Activated CD4-positive, alpha-beta T cell treated with anti-CD3 and anti-CD28 coated beads for 36 hours (primary cell): ENCODE data around the gene NFATC1. TPM values are rescaled to one million over a fixed set of nuclear protein-coding genes. Genes with fewer than 3 reads are reported as not detected.

Experiments
- ATAC-seq: fragments of 200-7000 bp; cut with Tn5 transposase; one replicate; pipeline ENCODE4 v1.10.0; 2021; ENCODE audit warnings: mild to moderate bottlenecking, moderate library complexity
- CTCF ChIA-PET: fragments of 350-600 bp; sonication (Branson Sonifier 250); formaldehyde crosslinking; loops from one replicate; lab custom pipeline; 2021; ENCODE audit warnings: antibody characterized with exemption; lab: Charles Lee
- POLR2A ChIA-PET: fragments of 350-600 bp; sonication (Branson Sonifier 250); formaldehyde crosslinking; loops from one replicate; lab custom pipeline; 2021; ENCODE audit warnings: antibody characterized with exemption, inconsistent platforms; lab: Charles Lee
- DNase-seq: peaks from one replicate; pipeline ENCODE4 v3.0.0-alpha.2; 2020
- H3K27ac Mint-ChIP-seq: one replicate; pipeline ENCODE4 v1.8.0; 2021; ENCODE audit warnings: mixed read lengths
- H3K27me3 Mint-ChIP-seq: one replicate; pipeline ENCODE4 v1.8.0; 2021; ENCODE audit warnings: mixed read lengths
- H3K36me3 Mint-ChIP-seq: one replicate; pipeline ENCODE4 v1.8.0; 2021; ENCODE audit warnings: low read depth, mixed read lengths
- H3K4me1 Mint-ChIP-seq: one replicate; pipeline ENCODE4 v1.8.0; 2021; ENCODE audit warnings: mixed read lengths
- H3K4me3 Mint-ChIP-seq: one replicate; pipeline ENCODE4 v1.8.0; 2021; ENCODE audit warnings: mild to moderate bottlenecking, moderate library complexity, mixed read lengths
- H3K9me3 Mint-ChIP-seq: one replicate; pipeline ENCODE4 v1.8.0; 2021; ENCODE audit warnings: low read depth, mixed read lengths
- intact Hi-C, 2 experiments: fragments of 100-400 bp; cut with DNase I in 1 of 2; cut with micrococcal nuclease in 1 of 2; formaldehyde crosslinking; loops; one replicate each; pipeline versions ENCODE4 v1.14.2 to v1.15.1; 2022 to 2024; cut with DNase I, micrococcal nuclease
- total RNA-seq, 2 experiments: library from RNA; stranded (reverse); gene quantifications; one replicate each; pipeline ENCODE4 v1.2.3, GENCODE V29; 2021

Gene NFATC1
- total RNA-seq, 2 experiments from 2014 or later: 96.0 to 104 TPM

GRCh38 chr18:79517341-79517740 lies 121.6 kb downstream of the NFATC1 start:
- ChIA-PET CTCF (interaction anchor here (1.0 to 1.3 kb wide), 4 partner anchors 11 to 139 kb away, joined by 3 to 5 read pairs (median 3); partner anchors contain the start of gene NFATC1), POLR2A (interaction anchor here (0.6 kb wide), 1 partner anchor 10 kb away, joined by 3 read pairs; no protein-coding TSS in a partner anchor)
- Mint-ChIP-seq H3K4me1 (peaks cover 69% of the 10 kb centered on the region), H3K27ac (peak overlapping the region; percentile 98), H3K36me3 (peaks cover 36% of the 10 kb centered on the region), H3K27me3 (no peaks in the 10 kb centered on the region), H3K4me3 (peak overlapping the region; percentile 72), H3K9me3 (no peaks in the 10 kb centered on the region)
- DNase-seq (peak; percentile 81), ATAC-seq (peak; percentile 45)
- intact Hi-C loops: no loop called here

GRCh38 chr18:79518028-79518682 lies 122.4 kb downstream of the NFATC1 start:
- CTCF ChIA-PET: interaction anchor here (0.7 kb wide), 1 partner anchor 10 kb away, joined by 4 read pairs; no protein-coding TSS in a partner anchor

GRCh38 chr18:79518683-79519128 lies 123.0 kb downstream of the NFATC1 start:
- DNase-seq (peak; percentile 6), ATAC-seq (no peak)
- Mint-ChIP-seq H3K4me3 (no peak overlapping the region), H3K4me1 (peaks cover 80% of the 10 kb centered on the region), H3K9me3 (no peaks in the 10 kb centered on the region), H3K27ac (peak overlapping the region; percentile 98), H3K36me3 (peaks cover 24% of the 10 kb centered on the region), H3K27me3 (no peaks in the 10 kb centered on the region)
- intact Hi-C loops: no loop called here
- POLR2A ChIA-PET: interaction anchor here (0.8 kb wide), 1 partner anchor 162 kb away, joined by 3 read pairs; no protein-coding TSS in a partner anchor
- CTCF ChIA-PET: interaction anchor here (0.7 kb wide), 1 partner anchor 10 kb away, joined by 4 read pairs; no protein-coding TSS in a partner anchor

More at GRCh38 chr18:79518028-79518682, 122.4 kb downstream of the NFATC1 start:
- no peak for ATAC-seq
- POLR2A ChIA-PET: no interaction called here
- Mint-ChIP-seq H3K4me1 (peaks cover 77% of the 10 kb centered on the region), H3K9me3 (no peaks in the 10 kb centered on the region), H3K36me3 (peaks cover 29% of the 10 kb centered on the region), H3K27me3 (no peaks in the 10 kb centered on the region), H3K27ac (peak overlapping the region; percentile 98), H3K4me3 (peak overlapping the region; percentile 72)
- peak; percentile 30 for DNase-seq
- intact Hi-C loops: no loop called here

DNA sequence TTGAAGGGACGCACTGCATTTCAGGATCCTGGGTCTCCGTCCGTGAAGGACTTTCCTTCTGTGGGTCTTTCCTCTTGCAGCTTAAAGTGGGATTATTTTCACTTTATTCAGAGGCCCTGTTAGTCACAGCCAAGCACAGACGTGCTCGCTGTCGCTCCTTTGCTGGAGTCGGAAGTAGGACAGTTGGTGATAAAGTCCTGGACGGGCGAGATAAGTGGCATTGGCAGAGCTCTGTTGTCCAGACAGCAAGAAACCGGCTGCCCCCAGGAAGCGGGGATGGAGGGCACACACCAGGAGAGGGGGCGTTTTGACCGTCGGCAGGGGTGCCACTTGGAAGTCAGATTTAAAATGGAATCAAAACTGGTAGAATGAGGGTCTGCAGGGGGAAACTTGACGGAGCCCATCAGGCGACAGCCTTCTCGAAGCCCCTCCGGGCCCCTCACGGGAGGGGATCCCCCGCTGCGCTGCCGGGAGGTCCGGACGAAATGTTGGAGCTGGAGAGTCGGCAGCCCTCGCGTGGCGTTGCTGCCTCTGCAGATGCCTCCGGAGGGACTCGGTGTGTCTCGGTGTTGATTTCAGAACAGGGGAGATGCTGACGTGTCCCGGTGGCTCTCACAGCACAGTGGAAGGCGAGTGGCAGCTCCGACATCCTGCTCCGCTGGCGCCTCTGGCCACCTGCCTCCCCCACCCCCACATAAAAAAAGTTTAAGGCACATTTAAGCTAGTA lies 124.2 kb downstream of the NFATC1 start:
- POLR2A ChIA-PET: interaction anchor here (0.6 to 1.1 kb wide), 5 partner anchors 16 to 160 kb away, joined by 3 to 5 read pairs (median 3); no protein-coding TSS in a partner anchor
- no peaks in the 10 kb centered on the region for H3K9me3 Mint-ChIP-seq
- peaks cover 19% of the 10 kb centered on the region for H3K36me3 Mint-ChIP-seq
- intact Hi-C loops: loop anchor here in 1 of 2 experiments (5.0 kb wide), 3 partner anchors 442 to 587 kb away; partner anchors contain the start of genes ADNP2, HSBP1L1 and TXNL4A
- CTCF ChIA-PET: interaction anchor here (0.6 to 1.3 kb wide), 5 partner anchors 10 to 27 kb away, joined by 3 to 5 read pairs (median 4); no protein-coding TSS in a partner anchor
- no peaks in the 10 kb centered on the region for H3K27me3 Mint-ChIP-seq
- H3K4me3 Mint-ChIP-seq: peak overlapping the region; percentile 74
- peak overlapping the region; percentile 94 for H3K27ac Mint-ChIP-seq
- peak; percentile 37 for ATAC-seq
- H3K4me1 Mint-ChIP-seq: peaks cover 90% of the 10 kb centered on the region
- peak; percentile 84 for DNase-seq

DNA sequence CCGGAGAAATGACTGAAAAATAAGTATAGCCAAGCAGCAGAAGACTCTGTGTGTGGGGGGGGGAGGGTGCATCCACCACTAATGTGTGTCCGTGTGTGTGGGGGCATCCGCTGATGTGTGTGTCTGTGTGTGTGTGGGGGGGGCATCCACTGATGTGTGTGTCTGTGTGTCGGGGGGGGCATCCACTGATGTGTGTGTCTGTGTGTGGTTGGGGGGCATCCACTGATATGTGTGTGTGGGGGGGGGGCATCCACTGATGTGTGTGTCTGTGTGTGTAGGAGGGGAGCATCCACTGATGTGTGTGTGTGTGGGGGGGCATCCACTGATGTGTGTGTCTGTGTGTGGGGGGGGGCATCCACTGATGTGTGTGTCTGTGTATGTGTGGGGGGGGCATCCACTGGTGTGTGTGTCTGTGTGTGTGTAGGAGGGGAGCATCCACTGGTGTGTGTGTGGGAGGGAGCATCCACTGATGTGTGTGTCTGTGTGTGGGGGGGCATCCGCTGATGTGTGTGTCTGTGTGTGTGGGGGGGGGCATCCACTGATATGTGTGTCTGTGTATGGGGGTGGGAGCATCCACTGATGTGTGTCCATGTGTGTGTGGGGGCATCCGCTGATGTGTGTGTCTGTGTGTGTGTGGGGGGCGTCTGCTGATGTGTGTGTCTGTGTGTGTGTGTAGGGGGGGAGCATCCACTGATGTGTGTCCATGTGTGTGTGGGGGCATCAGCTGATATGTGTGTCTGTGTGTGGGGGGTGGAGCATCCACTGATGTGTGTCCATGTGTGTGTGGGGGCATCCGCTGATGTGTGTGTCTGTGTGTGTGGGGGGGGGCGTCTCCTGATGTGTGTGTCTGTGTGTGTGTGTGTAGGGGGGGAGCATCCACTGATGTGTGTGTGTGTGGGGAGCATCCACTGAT lies 125.0 kb downstream of the NFATC1 start:
- CTCF ChIA-PET: interaction anchor here (0.8 to 1.3 kb wide), 3 partner anchors 9 to 16 kb away, joined by 4 to 5 read pairs (median 4); no protein-coding TSS in a partner anchor

GRCh38 chr18:79521416-79522205 lies 125.9 kb downstream of the NFATC1 start:
- Mint-ChIP-seq H3K27me3 (no peaks in the 10 kb centered on the region), H3K4me1 (peaks cover 91% of the 10 kb centered on the region), H3K9me3 (no peaks in the 10 kb centered on the region), H3K36me3 (peaks cover 19% of the 10 kb centered on the region), H3K27ac (peak overlapping the region; percentile 94), H3K4me3 (peak overlapping the region; percentile 74)
- DNase-seq: peak; percentile 42
- ChIA-PET POLR2A (no interaction called here), CTCF (no interaction called here)
- intact Hi-C loops: loop anchor here (2.0 to 5.0 kb wide), 6 partner anchors 15 to 586 kb away; partner anchors contain the start of genes ADNP2 (in 1 of the 2), CTDP1 (in 1 of the 2), HSBP1L1 (in 1 of the 2) and TXNL4A (in 1 of the 2)
- ATAC-seq: no peak

More for the DNA sequence above, 125.0 kb downstream of the NFATC1 start:
- Mint-ChIP-seq H3K4me1 (peaks cover 92% of the 10 kb centered on the region), H3K9me3 (no peaks in the 10 kb centered on the region), H3K27me3 (no peaks in the 10 kb centered on the region), H3K27ac (peak overlapping the region; percentile 94), H3K36me3 (peaks cover 19% of the 10 kb centered on the region), H3K4me3 (peak overlapping the region; percentile 74)
- peak; percentile 19 for DNase-seq
- POLR2A ChIA-PET: interaction anchor here (0.6 to 1.1 kb wide), 4 partner anchors 16 to 123 kb away, joined by 3 to 5 read pairs (median 4); no protein-coding TSS in a partner anchor
- intact Hi-C loops: loop anchor here in 1 of 2 experiments (5.0 kb wide), 3 partner anchors 442 to 587 kb away; partner anchors contain the start of genes ADNP2, HSBP1L1 and TXNL4A
- ATAC-seq: no peak

DNA sequence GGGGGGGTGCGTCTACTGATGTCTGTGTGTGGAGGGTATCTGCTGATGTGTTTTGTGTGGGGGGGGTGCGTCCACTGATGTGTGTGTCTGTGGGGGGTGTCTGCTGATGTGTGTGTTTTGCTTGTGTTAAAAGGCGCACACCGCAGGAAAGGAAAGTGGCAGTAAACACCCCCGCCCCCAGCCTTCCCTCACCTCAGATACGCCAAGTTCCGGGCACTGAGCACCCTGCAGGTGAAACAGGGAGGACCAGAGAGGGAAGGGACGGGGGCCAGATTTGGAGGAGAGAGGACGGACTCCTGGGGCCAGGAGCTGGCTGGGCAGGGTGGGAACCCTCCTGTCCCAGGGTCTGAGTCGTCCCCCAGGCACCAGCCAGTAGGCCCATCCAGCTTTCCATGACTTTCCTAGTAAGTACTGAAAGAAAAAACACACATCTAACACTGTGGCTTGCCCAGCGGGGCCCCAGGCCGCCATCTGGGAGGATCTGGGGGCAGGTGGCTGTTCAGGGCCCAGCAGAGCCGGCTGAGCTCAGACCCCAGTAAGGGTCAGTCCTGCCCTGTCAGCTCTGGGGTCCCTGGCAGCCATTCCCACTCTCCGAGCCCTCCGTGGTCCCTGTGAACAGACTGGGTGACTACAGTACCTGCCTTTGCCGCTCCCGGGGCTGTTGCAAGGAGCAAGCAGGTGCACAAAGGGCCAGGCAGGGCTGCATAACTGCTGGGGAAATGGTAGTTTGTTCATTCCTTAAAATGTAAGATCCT lies 126.9 kb downstream of the NFATC1 start:
- Mint-ChIP-seq H3K36me3 (peaks cover 22% of the 10 kb centered on the region), H3K27me3 (no peaks in the 10 kb centered on the region), H3K4me3 (peak overlapping the region; percentile 74), H3K4me1 (peaks cover 91% of the 10 kb centered on the region), H3K27ac (peak overlapping the region; percentile 94), H3K9me3 (no peaks in the 10 kb centered on the region)
- POLR2A ChIA-PET: interaction anchor here (0.6 to 2.9 kb wide), 13 partner anchors 15 to 159 kb away, joined by 3 to 44 read pairs (median 6); partner anchors contain the start of genes CTDP1 and NFATC1
- DNase-seq: peak; percentile 86
- intact Hi-C loops: loop anchor here (1.0 to 5.0 kb wide), 10 partner anchors 16 to 585 kb away; partner anchors contain the start of genes CTDP1 (in 2 of the 2), ADNP2 (in 1 of the 2), HSBP1L1 (in 1 of the 2) and NFATC1 (in 1 of the 2)
- CTCF ChIA-PET: interaction anchor here (0.9 to 2.7 kb wide), 10 partner anchors 15 to 132 kb away, joined by 3 to 18 read pairs (median 7); partner anchors contain the start of gene NFATC1
- ATAC-seq: peak; percentile 8

DNA sequence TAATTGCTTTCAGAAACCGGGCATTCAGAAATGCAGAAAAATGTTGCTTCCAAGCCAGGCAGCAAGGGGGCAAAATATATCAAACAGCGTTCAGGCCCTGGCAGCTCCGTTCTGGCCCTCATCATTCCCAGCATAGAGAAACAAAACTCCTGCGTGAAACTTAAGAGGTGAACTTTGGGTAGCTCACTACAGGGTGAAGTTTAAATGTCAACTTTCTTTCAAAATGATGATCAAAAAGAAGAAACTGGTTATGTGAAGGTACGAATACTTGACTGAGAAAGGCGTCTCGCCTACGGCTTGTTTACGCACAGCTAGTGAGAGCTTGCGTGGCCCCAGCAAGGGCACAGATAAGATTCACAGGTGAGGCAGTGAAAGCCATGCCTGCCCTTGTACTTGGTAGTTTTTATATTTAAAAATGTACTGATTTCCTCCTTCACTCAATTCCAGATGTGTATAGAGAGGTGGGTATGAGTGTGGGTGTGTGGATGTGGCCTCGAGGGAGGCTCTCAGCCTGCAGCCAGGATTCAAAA lies 127.5 kb downstream of the NFATC1 start:
- DNase-seq (peak; percentile 89), ATAC-seq (peak; percentile 67)
- Mint-ChIP-seq H3K36me3 (peaks cover 26% of the 10 kb centered on the region), H3K27ac (peak overlapping the region; percentile 94), H3K4me1 (peaks cover 90% of the 10 kb centered on the region), H3K4me3 (peak overlapping the region; percentile 74), H3K9me3 (no peaks in the 10 kb centered on the region), H3K27me3 (no peaks in the 10 kb centered on the region)
- intact Hi-C loops: loop anchor here (1.0 to 5.0 kb wide), 10 partner anchors 16 to 584 kb away; partner anchors contain the start of genes CTDP1 (in 2 of the 2), ADNP2 (in 1 of the 2), HSBP1L1 (in 1 of the 2) and NFATC1 (in 1 of the 2)
- ChIA-PET CTCF (interaction anchor here (0.8 to 2.7 kb wide), 15 partner anchors 16 to 143 kb away, joined by 3 to 18 read pairs (median 5); partner anchors contain the start of gene NFATC1), POLR2A (interaction anchor here (0.9 to 2.9 kb wide), 12 partner anchors 15 to 158 kb away, joined by 3 to 44 read pairs (median 6); partner anchors contain the start of genes CTDP1 and NFATC1)
